ENCODE data around the gene TRPC6. TPM values are rescaled to one million over a fixed set of nuclear protein-coding genes. Genes with fewer than 3 reads are reported as not detected.

The TRPC6 gene
- total RNA-seq, 2 experiments from 2014 or later: not detected

DNA sequence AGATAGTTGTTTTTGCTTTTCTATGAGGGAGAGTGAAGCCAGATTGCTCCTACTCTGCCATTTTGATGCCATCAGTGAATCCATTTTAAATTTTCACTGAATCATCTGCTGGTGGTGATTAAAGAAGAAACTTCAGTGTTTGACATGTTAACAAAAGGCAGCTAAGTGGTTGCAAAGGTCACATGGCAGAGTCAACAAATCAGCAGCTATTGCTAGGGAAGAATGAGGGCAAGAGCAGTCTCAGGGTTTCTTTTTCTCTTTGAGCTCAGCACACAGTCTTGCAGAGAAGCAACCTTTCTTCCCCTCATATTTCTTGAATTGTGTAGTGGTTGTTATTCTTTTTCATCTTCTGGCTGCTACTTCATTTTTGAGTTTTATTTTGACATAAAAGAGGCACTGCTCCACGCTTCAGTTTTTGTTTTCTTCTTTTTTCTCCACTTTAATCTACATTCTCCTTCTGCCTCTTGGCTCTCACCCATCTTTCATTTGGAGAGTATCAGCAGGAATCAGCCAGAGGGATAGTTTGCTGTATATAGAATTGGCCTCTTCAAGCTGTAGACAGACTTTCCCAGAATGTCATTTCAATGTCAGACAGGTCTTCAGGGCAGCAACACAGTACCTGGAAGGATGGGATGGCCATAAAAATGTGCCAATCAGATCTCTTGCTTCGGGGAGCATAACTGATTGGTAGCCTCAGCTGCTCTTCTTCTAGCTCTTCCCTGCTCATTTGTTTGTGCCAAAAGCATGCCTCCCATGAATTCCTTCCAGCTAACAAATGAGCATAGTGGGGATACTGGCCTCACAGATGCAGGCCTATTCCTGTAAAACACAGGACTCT, 153.9 kb downstream of the TRPC6 start:
- ChIA-PET POLR2A (no interaction called here), CTCF (no interaction called here)

GRCh38 chr11:101428918-101429317, 154.9 kb downstream of the TRPC6 start:
- ChIA-PET POLR2A (no interaction called here), CTCF (no interaction called here)

- POLR2A ChIA-PET: no interaction called here
- CTCF ChIA-PET: no interaction called here
Observed at GRCh38 chr11:101407324-101407723, 176.5 kb downstream of the TRPC6 start.

Data from activated CD8-positive, alpha-beta memory T cell treated with anti-CD3 and anti-CD28 coated beads for 36 hours (primary cell).